ENCODE data around the gene SMARCC1. TPM values are rescaled to one million over a fixed set of nuclear protein-coding genes. Genes with fewer than 3 reads are reported as not detected.

SMARCC1 gene
- total RNA-seq, 1 experiment from 2014 or later: 37.9 TPM

DNA sequence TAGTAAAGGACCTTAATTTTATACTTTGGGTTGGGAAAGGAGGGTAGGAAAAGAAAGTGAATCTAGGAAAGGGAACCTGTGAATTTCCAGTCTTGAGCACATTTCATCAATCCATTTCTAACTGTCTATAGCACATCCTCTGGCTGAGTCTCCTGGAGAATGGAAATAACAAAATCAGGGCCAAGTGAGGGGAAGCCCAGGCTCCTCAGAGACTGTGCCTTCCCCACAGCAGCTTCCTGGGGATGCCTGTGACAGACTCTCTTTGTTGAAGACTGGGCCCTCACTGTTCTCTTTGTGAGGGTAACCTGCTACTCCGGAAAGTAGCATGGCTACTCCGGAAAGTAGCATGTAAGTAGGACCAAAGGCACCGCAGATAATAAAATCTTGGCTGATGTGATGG lies 180.4 kb downstream of the SMARCC1 start:
- Histone ChIP-seq H3K4me3 (no peak overlapping the region), H3K4me1 (replicated peaks) (no peaks in the 10 kb centered on the region), H3K27me3 (replicated peaks) (no peaks in the 10 kb centered on the region), H3K36me3 (peaks cover 24% of the 10 kb centered on the region), H3K27ac (no peak overlapping the region), H3K9me3 (replicated peaks) (no peaks in the 10 kb centered on the region)
- no peak for DNase-seq (ENCODE audit: low read depth in 1 of 2, low spot score in 2 of 2)

DNA sequence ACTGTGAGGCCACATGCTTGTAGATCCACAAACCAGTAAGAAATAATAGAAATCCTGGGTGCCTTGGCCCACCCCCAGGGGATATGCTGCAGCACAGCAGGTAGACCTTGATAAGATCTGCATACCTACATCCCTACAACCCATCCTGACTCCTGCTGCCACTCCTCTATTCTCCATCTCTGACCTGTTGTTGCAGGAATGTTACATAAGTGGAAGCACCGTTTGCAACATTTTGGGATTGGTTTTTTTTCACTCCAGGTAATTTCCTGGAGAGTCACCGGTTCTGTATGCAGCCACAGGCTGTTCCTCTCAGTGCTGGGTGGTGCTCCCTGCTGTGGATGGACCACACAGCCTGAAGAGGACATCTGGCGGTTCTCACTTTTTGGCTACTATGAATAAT lies 186.9 kb downstream of the SMARCC1 start:
- no peaks in the 10 kb centered on the region for H3K27me3 ChIP-seq (replicated peaks)
- H3K27ac ChIP-seq: no peak overlapping the region
- no peaks in the 10 kb centered on the region for H3K4me1 ChIP-seq (replicated peaks)
- no peak overlapping the region for H3K4me3 ChIP-seq
- no peaks in the 10 kb centered on the region for H3K9me3 ChIP-seq (replicated peaks)
- H3K36me3 ChIP-seq: peaks cover 13% of the 10 kb centered on the region
- DNase-seq (ENCODE audit: low read depth in 1 of 2, low spot score in 2 of 2): no peak

GRCh38 chr3:47592066-47592795 lies 189.5 kb downstream of the SMARCC1 start:
- DNase-seq (ENCODE audit: low read depth in 1 of 2, low spot score in 2 of 2): no peak
- Histone ChIP-seq H3K27me3 (replicated peaks) (no peaks in the 10 kb centered on the region), H3K27ac (no peak overlapping the region), H3K4me3 (no peak overlapping the region), H3K36me3 (peaks cover 24% of the 10 kb centered on the region), H3K4me1 (replicated peaks) (no peaks in the 10 kb centered on the region), H3K9me3 (replicated peaks) (no peaks in the 10 kb centered on the region)

DNA sequence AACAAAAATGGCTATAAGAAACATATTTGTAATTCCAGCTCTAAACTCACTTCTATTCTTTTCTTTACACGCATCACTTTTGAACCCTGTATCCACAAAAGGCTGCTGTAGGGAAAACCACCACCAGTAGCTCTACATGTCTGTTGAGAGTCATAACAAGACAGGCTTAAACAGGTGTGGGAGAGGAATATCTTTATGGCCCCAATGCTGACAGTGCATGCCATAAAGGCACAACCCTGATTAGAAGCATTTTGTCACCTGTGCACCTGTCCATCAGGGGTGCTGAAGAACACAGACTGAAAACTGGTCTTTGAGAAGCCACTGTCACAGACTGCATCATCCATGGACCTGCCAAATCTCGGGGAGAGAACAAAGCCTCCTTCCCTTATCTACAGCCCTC lies 191.5 kb downstream of the SMARCC1 start:
- Histone ChIP-seq H3K4me3 (no peak overlapping the region), H3K27me3 (replicated peaks) (no peaks in the 10 kb centered on the region), H3K4me1 (replicated peaks) (no peaks in the 10 kb centered on the region), H3K27ac (no peak overlapping the region), H3K36me3 (peaks cover 32% of the 10 kb centered on the region), H3K9me3 (replicated peaks) (no peaks in the 10 kb centered on the region)
- DNase-seq (ENCODE audit: low read depth in 1 of 2, low spot score in 2 of 2): no peak

DNA sequence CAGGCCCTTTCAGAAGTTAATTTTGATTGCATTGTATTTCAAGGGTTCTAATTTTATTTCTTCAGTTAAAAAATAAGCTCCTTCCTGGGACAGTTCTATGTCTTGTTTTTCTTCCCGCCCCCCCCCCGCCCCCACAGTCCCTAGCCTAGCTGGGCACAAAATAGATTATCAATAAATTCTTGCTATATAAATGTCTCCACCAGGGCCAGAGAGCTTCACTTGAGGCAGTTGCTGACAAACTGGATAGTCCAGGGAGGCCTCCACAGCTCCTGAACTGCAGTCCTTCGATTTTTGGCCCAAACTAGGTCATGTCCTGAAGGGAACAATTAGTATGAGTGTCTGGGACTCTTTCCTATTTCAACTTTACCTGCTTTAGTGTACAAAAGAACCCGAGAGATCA lies 193.1 kb downstream of the SMARCC1 start:
- Histone ChIP-seq H3K4me3 (no peak overlapping the region), H3K4me1 (replicated peaks) (no peaks in the 10 kb centered on the region), H3K27me3 (replicated peaks) (no peaks in the 10 kb centered on the region), H3K36me3 (peaks cover 32% of the 10 kb centered on the region), H3K27ac (no peak overlapping the region), H3K9me3 (replicated peaks) (no peaks in the 10 kb centered on the region)
- DNase-seq (ENCODE audit: low read depth in 1 of 2, low spot score in 2 of 2): no peak

- Histone ChIP-seq H3K4me3 (no peak overlapping the region), H3K4me1 (replicated peaks) (no peaks in the 10 kb centered on the region), H3K36me3 (peaks cover 32% of the 10 kb centered on the region), H3K27ac (no peak overlapping the region), H3K9me3 (replicated peaks) (no peaks in the 10 kb centered on the region), H3K27me3 (replicated peaks) (no peaks in the 10 kb centered on the region)
- no peak for DNase-seq (ENCODE audit: low read depth in 1 of 2, low spot score in 2 of 2)
Measured at GRCh38 chr3:47588053-47588452, 193.6 kb downstream of the SMARCC1 start.

DNA sequence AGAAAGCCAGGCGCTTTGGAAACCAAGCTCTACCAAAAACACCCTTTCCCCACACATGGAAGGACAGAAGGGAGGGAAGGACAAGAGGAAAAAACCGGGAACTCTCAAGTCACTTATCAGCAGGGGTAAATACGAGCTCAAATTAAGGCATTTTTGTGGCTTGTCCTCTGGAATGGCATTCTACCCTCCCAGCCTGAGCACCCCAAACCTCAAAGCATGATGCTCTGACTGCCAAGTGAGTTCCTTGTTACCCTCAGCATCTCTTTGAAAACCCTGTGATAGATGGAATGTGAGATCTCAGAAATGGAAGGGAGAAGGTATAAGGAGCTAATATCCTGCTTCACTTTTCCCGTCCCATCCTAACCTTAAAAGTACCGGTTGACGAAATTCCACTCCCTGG lies 194.9 kb downstream of the SMARCC1 start:
- DNase-seq (ENCODE audit: low read depth in 1 of 2, low spot score in 2 of 2): no peak
- H3K27ac ChIP-seq: no peak overlapping the region
- no peaks in the 10 kb centered on the region for H3K9me3 ChIP-seq (replicated peaks)
- no peaks in the 10 kb centered on the region for H3K27me3 ChIP-seq (replicated peaks)
- no peaks in the 10 kb centered on the region for H3K4me1 ChIP-seq (replicated peaks)
- no peak overlapping the region for H3K4me3 ChIP-seq
- peaks cover 32% of the 10 kb centered on the region for H3K36me3 ChIP-seq

DNA sequence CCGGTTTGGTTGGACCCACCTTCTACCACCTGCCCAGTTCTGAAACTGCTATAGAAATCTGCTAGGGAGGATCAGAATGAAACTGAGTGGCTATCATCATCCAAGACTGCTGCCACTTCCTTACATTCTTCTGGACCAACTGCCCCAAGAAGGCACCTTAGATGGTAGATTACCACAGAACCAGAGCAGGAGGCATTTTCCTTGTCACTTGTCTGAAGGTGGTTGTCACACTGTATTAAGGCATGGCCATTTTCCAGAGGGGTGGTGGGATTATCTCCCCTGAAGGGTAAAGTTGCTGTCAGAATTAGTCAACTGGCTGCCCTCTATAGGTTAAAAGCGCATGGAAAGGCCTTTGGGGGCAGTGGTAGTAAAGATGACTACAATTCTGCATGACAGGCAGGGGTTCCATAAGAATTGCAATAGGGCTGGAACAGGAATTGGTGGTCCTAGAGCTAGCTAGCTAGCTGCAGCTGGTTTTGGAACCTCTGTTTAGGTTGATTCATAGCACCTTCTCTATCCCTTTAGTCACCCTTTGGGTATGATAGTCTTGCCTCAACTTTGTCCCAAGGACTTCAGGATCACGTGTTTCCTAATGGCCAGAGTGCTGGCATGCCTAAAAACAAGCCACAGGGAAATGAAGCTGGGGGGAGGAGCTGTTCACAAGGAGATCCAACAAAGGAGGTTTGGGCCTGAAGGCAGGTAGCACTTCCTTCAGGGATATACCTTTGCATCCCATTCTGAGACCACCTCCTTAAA lies 198.2 kb downstream of the SMARCC1 start:
- H3K27me3 ChIP-seq (replicated peaks): peaks cover 15% of the 10 kb centered on the region
- H3K36me3 ChIP-seq: peaks cover 14% of the 10 kb centered on the region
- H3K9me3 ChIP-seq (replicated peaks): no peaks in the 10 kb centered on the region
- no peak for DNase-seq (ENCODE audit: low read depth in 1 of 2, low spot score in 2 of 2)
- peaks cover 5% of the 10 kb centered on the region; the same call in 1 of the 2 replicates for H3K4me1 ChIP-seq (replicated peaks)
- no peak overlapping the region for H3K4me3 ChIP-seq
- no peak overlapping the region for H3K27ac ChIP-seq

DNA sequence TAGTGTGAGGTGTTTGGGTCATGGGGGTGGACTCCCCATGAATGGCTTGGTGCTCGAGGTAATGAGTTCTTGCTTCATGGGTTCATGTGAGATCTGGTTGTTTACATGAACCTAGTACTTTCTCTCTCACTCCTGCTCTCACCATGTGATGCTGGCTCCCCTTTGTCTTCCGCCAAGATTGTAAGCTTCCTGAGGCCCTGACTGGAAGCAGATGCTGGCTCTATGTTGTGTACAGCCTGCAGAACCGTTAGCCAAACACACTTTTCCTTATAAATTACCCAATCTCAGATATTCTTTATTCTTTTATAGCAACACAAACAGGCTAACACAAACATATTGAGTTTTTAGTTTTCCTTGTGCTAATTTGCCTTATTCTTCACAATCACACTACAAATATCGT lies 199.9 kb downstream of the SMARCC1 start:
- no peaks in the 10 kb centered on the region for H3K9me3 ChIP-seq (replicated peaks)
- DNase-seq (ENCODE audit: low read depth in 1 of 2, low spot score in 2 of 2): no peak
- peaks cover 22% of the 10 kb centered on the region for H3K27me3 ChIP-seq (replicated peaks)
- no peak overlapping the region for H3K27ac ChIP-seq
- peaks cover 15% of the 10 kb centered on the region for H3K4me1 ChIP-seq (replicated peaks)
- H3K36me3 ChIP-seq: peaks cover 7% of the 10 kb centered on the region
- H3K4me3 ChIP-seq: no peak overlapping the region

DNA sequence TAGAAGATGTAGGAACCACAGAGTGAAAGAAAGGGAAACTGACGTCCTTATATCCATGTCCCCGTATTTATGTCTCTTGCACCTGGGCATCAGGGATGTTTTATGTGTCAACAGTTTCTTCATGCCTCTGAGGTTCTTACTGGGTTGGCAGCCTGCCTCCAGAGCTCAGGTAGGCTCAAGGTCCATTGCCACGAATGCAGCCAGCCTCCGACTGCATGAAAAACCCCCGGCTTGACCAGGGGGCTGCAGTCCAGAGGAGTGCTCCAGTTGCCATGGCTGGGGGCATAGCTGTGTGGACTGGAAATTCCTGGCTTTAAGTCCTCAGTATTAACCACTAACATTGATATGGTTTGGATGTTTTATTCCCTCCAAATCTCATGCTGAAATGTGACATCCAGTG lies 200.3 kb downstream of the SMARCC1 start:
- no peaks in the 10 kb centered on the region for H3K9me3 ChIP-seq (replicated peaks)
- H3K36me3 ChIP-seq: peaks cover 7% of the 10 kb centered on the region
- peaks cover 15% of the 10 kb centered on the region for H3K4me1 ChIP-seq (replicated peaks)
- no peak for DNase-seq (ENCODE audit: low read depth in 1 of 2, low spot score in 2 of 2)
- H3K27ac ChIP-seq: no peak overlapping the region
- peaks cover 22% of the 10 kb centered on the region for H3K27me3 ChIP-seq (replicated peaks)
- H3K4me3 ChIP-seq: no peak overlapping the region

- H3K9me3 ChIP-seq (replicated peaks): no peaks in the 10 kb centered on the region
- no peak overlapping the region for H3K27ac ChIP-seq
- H3K4me1 ChIP-seq (replicated peaks): peaks cover 15% of the 10 kb centered on the region
- no peak overlapping the region for H3K4me3 ChIP-seq
- H3K36me3 ChIP-seq: peaks cover 3% of the 10 kb centered on the region
- peaks cover 22% of the 10 kb centered on the region for H3K27me3 ChIP-seq (replicated peaks)
- no peak for DNase-seq (ENCODE audit: low read depth in 1 of 2, low spot score in 2 of 2)
Measured at GRCh38 chr3:47580481-47580880, 201.2 kb downstream of the SMARCC1 start.

DNA sequence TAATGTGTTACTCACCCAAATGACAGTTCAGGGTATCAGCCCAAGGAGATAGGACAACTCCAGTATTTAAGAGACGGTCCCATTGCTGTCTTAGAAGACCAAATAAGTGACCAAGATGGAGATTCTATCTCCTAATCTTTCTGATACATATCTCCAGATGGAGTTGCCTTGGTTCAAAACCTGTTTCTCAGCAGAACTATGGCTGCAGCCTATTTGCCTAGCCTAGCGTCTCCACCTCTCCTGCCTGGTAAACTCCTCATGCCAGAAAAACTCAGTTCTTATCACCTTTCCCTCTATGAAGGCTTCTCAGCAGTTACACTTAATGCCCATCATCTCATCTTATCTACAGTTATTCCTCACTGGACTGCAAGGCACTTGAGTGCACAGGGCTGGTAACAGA lies 201.8 kb downstream of the SMARCC1 start:
- H3K9me3 ChIP-seq (replicated peaks): no peaks in the 10 kb centered on the region
- H3K4me3 ChIP-seq: no peak overlapping the region
- H3K36me3 ChIP-seq: no peaks in the 10 kb centered on the region
- no peak overlapping the region for H3K27ac ChIP-seq
- no peak for DNase-seq (ENCODE audit: low read depth in 1 of 2, low spot score in 2 of 2)
- peaks cover 15% of the 10 kb centered on the region for H3K4me1 ChIP-seq (replicated peaks)
- peaks cover 22% of the 10 kb centered on the region for H3K27me3 ChIP-seq (replicated peaks)

DNA sequence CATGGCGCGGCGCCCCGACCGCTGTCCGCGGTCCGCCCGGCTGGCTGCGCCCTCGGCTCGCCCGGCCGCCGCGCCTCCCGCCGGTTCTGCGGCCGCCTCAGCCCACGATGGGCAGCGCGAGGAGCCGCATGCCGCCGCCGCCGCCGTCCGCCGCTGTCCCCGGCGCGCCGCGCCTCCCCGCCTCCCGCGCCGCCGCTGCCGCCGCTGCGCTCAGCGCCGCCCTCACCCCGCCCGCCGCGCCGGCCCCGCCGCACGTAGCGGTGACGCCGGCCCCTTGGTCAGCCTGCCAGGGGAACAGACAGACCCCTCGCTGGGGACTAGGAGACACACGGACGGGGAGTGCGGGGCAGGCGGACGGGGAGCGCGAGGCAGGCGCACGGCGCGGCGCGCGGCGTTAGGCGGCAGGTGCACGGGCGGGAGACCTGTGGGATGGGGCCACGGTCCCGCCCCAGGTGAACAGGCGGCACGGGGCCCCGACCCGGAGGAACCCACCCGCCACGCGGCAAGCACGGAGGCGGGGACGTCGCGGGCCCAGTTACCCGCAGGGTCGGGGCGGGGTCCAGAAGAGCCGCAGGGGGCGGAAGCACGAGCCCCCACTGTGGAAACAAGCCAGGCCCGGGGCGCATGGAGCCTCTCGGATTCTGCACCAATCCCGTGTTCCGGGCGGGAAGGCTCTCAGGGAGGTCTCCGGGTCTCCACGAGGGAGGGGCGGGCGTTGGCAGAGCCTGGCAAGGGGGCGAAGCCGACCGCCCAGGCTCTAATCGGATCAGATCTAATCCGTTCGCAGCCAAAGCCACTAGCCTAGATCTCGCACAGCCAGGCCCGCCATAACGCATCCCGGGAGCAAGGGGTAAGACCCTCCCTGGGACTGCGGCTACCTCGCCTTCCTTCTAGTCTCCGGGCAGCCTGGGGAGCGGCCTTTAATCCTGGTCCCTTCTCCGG lies 202.7 kb downstream of the SMARCC1 start, which contains the start of gene CSPG5:
Gene CSPG5, minus strand, starts transcription at position 175 of the 942 bp plus-strand sequence. Its CDS starts 172 bp downstream, at position 3.
- no peak for DNase-seq (ENCODE audit: low read depth in 1 of 2, low spot score in 2 of 2)
- H3K4me3 ChIP-seq: peak within 1 kb of the TSS; percentile 37
- H3K36me3 ChIP-seq: no peaks in the 10 kb centered on the region
- H3K27me3 ChIP-seq (replicated peaks): peaks cover 22% of the 10 kb centered on the region
- H3K4me1 ChIP-seq (replicated peaks): peaks cover 15% of the 10 kb centered on the region
- H3K27ac ChIP-seq: no peak within 1 kb of the TSS
- H3K9me3 ChIP-seq (replicated peaks): no peaks in the 10 kb centered on the region
